Nephron progenitor cell (in vitro differentiated cells): ENCODE measurements around the gene LAPTM5.

Source experiments
- DNase-seq: peaks from one replicate; pipeline ENCODE4 v3.0.0; 2021
- H3K27ac Mint-ChIP-seq: 2 replicates; pipeline ENCODE4 v1.8.0; 2021; ENCODE audit warnings: mild to moderate bottlenecking, moderate library complexity, mixed read lengths
- H3K27me3 Mint-ChIP-seq: 2 replicates; pipeline ENCODE4 v1.8.0; 2021; ENCODE audit warnings: mild to moderate bottlenecking, low read depth, mixed read lengths; ENCODE audit not compliant: poor library complexity
- H3K36me3 Mint-ChIP-seq: 2 replicates; pipeline ENCODE4 v1.8.0; 2021; ENCODE audit warnings: low read depth, mixed read lengths
- H3K4me1 Mint-ChIP-seq: 2 replicates; pipeline ENCODE4 v1.8.0; 2021; ENCODE audit warnings: mixed read lengths
- H3K4me3 Mint-ChIP-seq: 2 replicates; pipeline ENCODE4 v1.8.0; 2021; ENCODE audit warnings: mild to moderate bottlenecking, moderate library complexity, mixed read lengths
- H3K9me3 Mint-ChIP-seq: 2 replicates; pipeline ENCODE4 v1.8.0; 2021; ENCODE audit warnings: mild to moderate bottlenecking, moderate library complexity, mixed read lengths
- TF ChIP-seq, protein P1 (sequence below): fragments of 200-600 bp; sonication (generic); IDR thresholded peaks from 2 replicates; pipeline ENCODE4 v1.5.0; 2021; ENCODE audit warnings: antibody characterized with exemption

Gene LAPTM5

DNA sequence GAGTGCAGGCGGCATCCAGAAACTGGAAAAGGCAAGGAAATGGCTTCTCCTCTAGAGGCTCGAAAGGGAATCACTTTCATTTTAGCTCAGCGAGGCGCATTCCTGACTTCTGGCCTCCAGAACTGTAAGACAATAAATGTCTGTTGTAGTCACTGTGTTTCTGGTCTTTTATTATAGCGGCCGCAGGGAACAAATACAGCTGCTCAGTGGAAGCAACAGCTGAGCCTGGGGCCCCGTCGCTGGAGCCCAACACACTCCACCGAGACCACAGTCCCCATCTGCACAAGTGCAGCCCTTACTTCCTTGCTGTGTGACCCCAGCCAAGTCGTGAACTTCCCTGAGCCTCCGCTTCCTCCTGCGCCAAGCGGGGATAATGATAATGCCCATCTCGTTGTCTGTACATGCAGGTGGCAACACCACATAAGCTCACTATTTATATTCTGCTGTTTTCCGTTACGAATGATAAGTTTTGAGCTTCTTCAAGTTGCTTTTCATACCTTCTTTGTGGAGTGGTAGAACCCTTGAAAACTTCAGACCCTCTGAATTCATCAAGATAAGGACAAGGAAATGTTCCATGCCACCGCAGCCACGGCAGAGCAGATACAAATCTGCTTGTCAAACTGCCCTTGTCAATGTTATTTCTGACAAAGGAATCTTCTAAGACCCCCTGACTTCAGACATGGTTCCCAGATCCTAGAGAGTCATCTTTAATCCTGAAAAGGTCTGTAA, 3.2 kb upstream of the LAPTM5 start:
- H3K9me3 Mint-ChIP-seq = no peaks in the 10 kb centered on the region
- no peak overlapping the region for H3K4me3 Mint-ChIP-seq
- H3K4me1 Mint-ChIP-seq = peaks cover 61% of the 10 kb centered on the region
- H3K27ac Mint-ChIP-seq = peak overlapping the region; percentile 69
- TF ChIP-seq, protein P1, sequence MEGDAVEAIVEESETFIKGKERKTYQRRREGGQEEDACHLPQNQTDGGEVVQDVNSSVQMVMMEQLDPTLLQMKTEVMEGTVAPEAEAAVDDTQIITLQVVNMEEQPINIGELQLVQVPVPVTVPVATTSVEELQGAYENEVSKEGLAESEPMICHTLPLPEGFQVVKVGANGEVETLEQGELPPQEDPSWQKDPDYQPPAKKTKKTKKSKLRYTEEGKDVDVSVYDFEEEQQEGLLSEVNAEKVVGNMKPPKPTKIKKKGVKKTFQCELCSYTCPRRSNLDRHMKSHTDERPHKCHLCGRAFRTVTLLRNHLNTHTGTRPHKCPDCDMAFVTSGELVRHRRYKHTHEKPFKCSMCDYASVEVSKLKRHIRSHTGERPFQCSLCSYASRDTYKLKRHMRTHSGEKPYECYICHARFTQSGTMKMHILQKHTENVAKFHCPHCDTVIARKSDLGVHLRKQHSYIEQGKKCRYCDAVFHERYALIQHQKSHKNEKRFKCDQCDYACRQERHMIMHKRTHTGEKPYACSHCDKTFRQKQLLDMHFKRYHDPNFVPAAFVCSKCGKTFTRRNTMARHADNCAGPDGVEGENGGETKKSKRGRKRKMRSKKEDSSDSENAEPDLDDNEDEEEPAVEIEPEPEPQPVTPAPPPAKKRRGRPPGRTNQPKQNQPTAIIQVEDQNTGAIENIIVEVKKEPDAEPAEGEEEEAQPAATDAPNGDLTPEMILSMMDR = no peak
- peaks cover 3% of the 10 kb centered on the region for H3K27me3 Mint-ChIP-seq
- DNase-seq = no peak
- no peaks in the 10 kb centered on the region for H3K36me3 Mint-ChIP-seq

DNA sequence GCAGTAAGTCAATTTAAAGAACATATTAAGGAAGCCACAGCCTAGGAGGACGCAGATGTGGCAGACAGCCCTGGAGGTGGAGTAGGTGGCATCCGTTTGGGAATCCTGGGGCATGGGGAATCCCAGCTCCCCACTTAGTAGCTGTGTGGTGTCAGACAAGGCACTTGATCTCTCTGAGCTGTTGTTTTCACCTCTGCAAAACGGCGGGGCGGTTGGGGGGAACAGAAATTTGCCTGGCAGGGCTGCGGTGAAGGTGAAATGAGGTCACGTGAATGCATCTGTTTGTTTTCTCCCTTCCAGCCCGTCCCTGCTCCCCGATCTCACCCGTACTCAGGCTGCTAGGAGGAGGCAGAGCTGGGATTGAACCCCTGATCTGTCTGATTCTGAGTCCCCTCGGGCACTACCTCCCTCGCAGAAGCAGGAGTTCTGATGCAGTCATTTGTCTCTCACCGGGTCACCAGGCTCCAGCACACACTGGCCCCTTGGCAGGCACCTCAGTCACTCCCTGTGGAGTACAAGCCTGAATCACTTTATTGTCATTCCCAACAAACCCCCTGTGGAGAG, 2.2 kb upstream of the LAPTM5 start:
- TF ChIP-seq, protein P1 = no peak
- Mint-ChIP-seq H3K4me1 (peaks cover 71% of the 10 kb centered on the region), H3K27me3 (peaks cover 6% of the 10 kb centered on the region), H3K4me3 (no peak overlapping the region), H3K9me3 (no peaks in the 10 kb centered on the region), H3K36me3 (no peaks in the 10 kb centered on the region), H3K27ac (no peak overlapping the region)
- no peak for DNase-seq

DNA sequence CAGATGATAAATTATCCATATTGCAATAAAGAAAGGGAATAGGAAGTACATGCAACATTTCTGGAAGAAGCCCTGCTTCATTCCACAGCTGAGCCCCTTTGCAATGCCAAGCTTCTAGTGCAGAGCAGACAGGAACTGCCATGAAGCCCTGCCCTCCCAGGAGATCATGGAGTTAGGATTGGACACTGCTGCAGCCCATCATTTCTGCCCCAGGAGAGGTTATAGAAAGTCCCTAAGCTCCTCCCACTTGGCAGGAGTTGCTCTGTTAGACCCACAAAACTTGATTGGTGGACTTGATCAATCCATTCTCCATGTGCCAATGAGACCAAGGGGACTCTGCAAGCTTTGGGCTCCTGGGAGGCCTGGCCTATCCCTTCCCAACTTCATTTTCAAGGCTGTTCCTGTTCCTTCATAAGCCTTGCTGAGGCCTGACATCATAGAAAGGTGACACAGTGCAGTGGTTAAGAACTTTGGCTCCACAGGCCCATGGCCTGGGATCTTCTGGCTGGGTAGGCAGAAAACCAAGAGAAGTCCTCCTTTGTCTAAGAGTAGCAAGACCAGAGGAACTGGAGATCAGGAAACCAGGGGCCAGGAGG, 1.3 kb upstream of the LAPTM5 start:
- H3K4me3 Mint-ChIP-seq = no peak overlapping the region
- H3K27ac Mint-ChIP-seq = no peak overlapping the region
- TF ChIP-seq, protein P1 = no peak
- peaks cover 69% of the 10 kb centered on the region for H3K4me1 Mint-ChIP-seq
- H3K27me3 Mint-ChIP-seq = peaks cover 8% of the 10 kb centered on the region
- H3K36me3 Mint-ChIP-seq = no peaks in the 10 kb centered on the region
- no peaks in the 10 kb centered on the region for H3K9me3 Mint-ChIP-seq
- no peak for DNase-seq

DNA sequence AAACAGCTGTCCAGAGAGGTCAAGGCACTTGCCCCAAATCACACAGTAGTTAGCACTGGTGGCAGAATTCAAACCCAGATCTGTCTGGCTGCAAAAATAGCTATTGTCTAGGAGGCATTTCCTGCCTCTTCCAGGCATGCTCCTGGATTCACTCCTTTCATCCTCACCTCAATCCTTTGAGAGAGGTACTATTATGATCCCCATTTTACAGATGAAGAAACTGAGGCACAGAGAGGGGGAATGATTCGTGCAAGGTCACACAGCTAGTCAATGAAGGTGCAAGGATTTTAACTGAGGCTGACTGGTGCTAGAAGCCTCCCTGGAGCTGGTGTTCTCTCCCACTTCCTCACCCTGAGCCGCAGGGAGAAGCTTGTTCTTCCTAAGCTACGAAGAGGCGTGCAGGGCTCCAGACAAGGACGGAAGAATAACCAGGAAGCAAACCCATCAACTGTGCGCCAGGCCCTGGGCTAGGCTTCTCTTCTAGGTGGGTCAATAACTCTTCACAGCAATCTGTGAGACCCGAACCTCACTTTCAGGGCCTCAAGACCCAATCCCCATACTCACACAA, 631 bp upstream of the LAPTM5 start:
- Mint-ChIP-seq H3K9me3 (no peaks in the 10 kb centered on the region), H3K4me1 (peaks cover 69% of the 10 kb centered on the region), H3K27me3 (peaks cover 6% of the 10 kb centered on the region), H3K36me3 (no peaks in the 10 kb centered on the region), H3K4me3 (no peak overlapping the region), H3K27ac (no peak overlapping the region)
- TF ChIP-seq, protein P1 = no peak
- no peak for DNase-seq

DNA sequence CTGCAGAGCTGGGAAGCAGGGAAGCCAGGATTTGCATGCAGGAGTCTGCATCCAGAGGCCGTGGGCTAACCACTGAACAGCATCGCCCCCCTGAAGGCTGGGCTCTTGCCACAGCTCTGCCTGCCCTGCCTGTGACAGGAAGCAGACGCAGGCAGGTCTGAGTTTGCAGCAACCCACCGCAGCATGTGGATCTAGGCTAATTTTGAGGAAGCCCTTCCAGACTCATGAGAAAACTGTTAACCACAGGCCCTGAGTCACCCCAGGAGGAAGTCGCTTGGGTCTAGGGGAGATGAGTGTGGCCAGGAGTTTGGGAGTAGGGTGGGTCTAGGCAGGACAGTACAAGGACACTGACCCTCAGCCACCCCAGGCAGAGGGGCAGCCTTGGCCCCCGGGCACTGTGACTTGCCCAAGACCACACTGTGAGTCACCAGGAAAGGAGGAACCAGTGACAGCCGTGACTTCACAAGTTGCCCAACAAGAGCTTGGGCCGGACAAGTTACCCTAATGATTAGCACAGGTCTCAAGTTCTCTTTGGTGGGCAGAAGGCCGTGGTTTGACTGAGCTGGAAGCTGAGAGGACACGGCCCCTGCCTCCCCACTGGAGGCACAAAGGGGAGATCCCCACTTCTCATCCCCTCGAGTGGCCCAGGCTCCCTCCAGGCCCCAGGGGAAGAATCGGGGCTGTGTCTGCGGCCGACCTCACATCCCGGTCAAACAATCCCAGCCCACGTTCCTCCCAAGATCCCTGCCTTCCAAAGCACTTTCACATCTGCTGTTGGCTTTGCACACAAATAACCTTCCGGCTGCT, 826 bp downstream of the LAPTM5 start:
- peaks cover 9% of the 10 kb centered on the region for H3K27me3 Mint-ChIP-seq
- TF ChIP-seq, protein P1 = no peak
- no peaks in the 10 kb centered on the region for H3K36me3 Mint-ChIP-seq
- peaks cover 65% of the 10 kb centered on the region for H3K4me1 Mint-ChIP-seq
- no peak for DNase-seq
- H3K9me3 Mint-ChIP-seq = no peaks in the 10 kb centered on the region
- no peak overlapping the region for H3K4me3 Mint-ChIP-seq
- H3K27ac Mint-ChIP-seq = peak overlapping the region; percentile 69
